Inferior parietal cortex (tissue), 1 donor: ENCODE results near the gene GPSM1.

ENCODE experiments used
- DNase-seq: peaks from one replicate; pipeline ENCODE4 v3.0.0-alpha.2; 2016; ENCODE audit errors: extremely low spot score

Gene GPSM1

GRCh38 chr9:136375096-136375495, 47.8 kb downstream of the GPSM1 start:
- no peak for DNase-seq

- DNase-seq: no peak
These were observed 49.1 kb downstream of the GPSM1 start for GRCh38 chr9:136376457-136376856.

- no peak for DNase-seq
These were observed 50.2 kb downstream of the GPSM1 start for GRCh38 chr9:136377341-136378169.

GRCh38 chr9:136378170-136379002, 51.0 kb downstream of the GPSM1 start:
- no peak for DNase-seq

- no peak for DNase-seq
These were observed 51.6 kb downstream of the GPSM1 start for GRCh38 chr9:136379003-136379287.

- DNase-seq: no peak
These were observed 52.1 kb downstream of the GPSM1 start for GRCh38 chr9:136379401-136379800.

GRCh38 chr9:136379891-136380290, 52.6 kb downstream of the GPSM1 start:
- no peak for DNase-seq

GRCh38 chr9:136380381-136380780, 53.0 kb downstream of the GPSM1 start:
- no peak for DNase-seq

GRCh38 chr9:136381311-136381710, 54.0 kb downstream of the GPSM1 start:
- DNase-seq: no peak

GRCh38 chr9:136381966-136382513, 54.7 kb downstream of the GPSM1 start:
- no peak for DNase-seq

- DNase-seq: no peak
These were observed 56.1 kb downstream of the GPSM1 start for GRCh38 chr9:136383436-136383835.

- DNase-seq: no peak
These were observed 57.7 kb downstream of the GPSM1 start for GRCh38 chr9:136385015-136385414.

- DNase-seq: no peak
These were observed 58.7 kb downstream of the GPSM1 start for GRCh38 chr9:136386018-136386417.

GRCh38 chr9:136387217-136387616, 59.9 kb downstream of the GPSM1 start:
- no peak for DNase-seq

- no peak for DNase-seq
These were observed 62.1 kb downstream of the GPSM1 start for GRCh38 chr9:136389396-136389795.

- DNase-seq: no peak
These were observed 64.6 kb downstream of the GPSM1 start for GRCh38 chr9:136391737-136392537.

- no peak for DNase-seq
These were observed 65.5 kb downstream of the GPSM1 start for GRCh38 chr9:136392538-136393449.

- no peak for DNase-seq
These were observed 66.2 kb downstream of the GPSM1 start for GRCh38 chr9:136393531-136393930.

- DNase-seq: no peak
These were observed 67.1 kb downstream of the GPSM1 start for GRCh38 chr9:136394312-136395019.

GRCh38 chr9:136395020-136395340, 67.6 kb downstream of the GPSM1 start:
- no peak for DNase-seq
